Left lobe of liver (tissue), 2 donors: Measurements from ENCODE around the gene FAM174B. TPM values are rescaled to one million over a fixed set of nuclear protein-coding genes. Genes with fewer than 3 reads are reported as not detected.

Source experiments
- ATAC-seq: fragments of 200-7000 bp; cut with Tn5 transposase; one replicate; pipeline ENCODE4 v1.9.1; 2020; ENCODE audit warnings: mild to moderate bottlenecking, moderate library complexity
- DNase-seq: peaks from one replicate; pipeline ENCODE4 v3.0.0-alpha.2; 2020; ENCODE audit warnings: low spot score
- total RNA-seq: library from RNA; stranded (reverse); gene quantifications from one replicate; pipeline ENCODE4 v1.2.1, GENCODE V29; 2021
- donor health status: DM: no; HTN: no; CAD: no; lungs with moderate emphysema.
- donor health status: DM: no; HTN: yes; CAD: no.

The FAM174B gene
- total RNA-seq, result 4.3 TPM

- ATAC-seq (peak; percentile 78), DNase-seq (no peak)
Measured at GRCh38 chr15:92655178-92655995, at the start of gene FAM174B. TSS of gene FAM174B (minus strand) at chr15:92655775.

GRCh38 chr15:92696096-92696495 is 40.5 kb upstream of the FAM174B start:
- no peak for ATAC-seq
- no peak for DNase-seq

- ATAC-seq (peak; percentile 57), DNase-seq (no peak)
Measured at GRCh38 chr15:92693691-92694331, 38.2 kb upstream of the FAM174B start.

DNA sequence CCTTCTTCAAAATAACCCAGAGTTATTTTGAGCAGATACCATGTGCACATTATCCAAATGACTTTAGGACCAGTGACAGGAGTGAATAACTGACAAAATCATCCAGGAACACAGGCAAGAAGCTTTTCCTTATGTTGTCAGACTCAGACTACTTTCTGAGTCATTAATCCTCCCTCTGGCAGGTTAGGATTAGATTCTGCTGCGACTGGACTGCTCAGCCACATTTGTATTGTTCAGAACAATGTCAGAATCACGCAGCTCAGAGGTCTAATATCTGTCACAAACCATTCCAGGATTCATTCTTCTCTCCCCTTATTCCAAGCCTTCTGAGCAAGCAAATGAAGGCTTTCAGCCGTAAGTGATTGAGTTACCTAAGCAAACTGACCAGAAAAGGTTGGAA is 34.8 kb upstream of the FAM174B start:
- no peak for DNase-seq
- ATAC-seq, result no peak

DNA sequence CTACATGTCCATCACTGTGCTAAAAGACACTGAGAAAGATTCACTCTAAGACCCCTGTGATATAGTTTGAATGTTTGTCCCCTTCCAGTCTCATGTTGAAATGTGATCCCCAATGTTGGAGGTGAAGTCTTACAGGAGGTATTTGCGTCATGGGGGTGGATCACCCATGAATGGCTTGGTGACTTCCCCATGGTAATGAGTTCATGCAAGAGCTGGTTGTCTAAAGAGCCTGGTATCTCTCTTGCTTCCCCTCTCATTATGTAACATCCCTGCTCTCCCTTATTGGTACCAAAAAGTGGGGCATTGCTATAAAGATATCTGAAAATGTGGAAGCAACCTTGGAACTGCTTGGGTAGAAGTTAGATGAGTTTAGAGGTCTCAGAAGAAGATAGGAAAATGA is 32.2 kb upstream of the FAM174B start:
- ATAC-seq (no peak), DNase-seq (no peak)

GRCh38 chr15:92687195-92687602 is 31.6 kb upstream of the FAM174B start:
- DNase-seq, result no peak
- no peak for ATAC-seq

GRCh38 chr15:92683511-92683834 is 27.9 kb upstream of the FAM174B start:
- peak; percentile 62 for DNase-seq
- peak; percentile 99 for ATAC-seq

DNA sequence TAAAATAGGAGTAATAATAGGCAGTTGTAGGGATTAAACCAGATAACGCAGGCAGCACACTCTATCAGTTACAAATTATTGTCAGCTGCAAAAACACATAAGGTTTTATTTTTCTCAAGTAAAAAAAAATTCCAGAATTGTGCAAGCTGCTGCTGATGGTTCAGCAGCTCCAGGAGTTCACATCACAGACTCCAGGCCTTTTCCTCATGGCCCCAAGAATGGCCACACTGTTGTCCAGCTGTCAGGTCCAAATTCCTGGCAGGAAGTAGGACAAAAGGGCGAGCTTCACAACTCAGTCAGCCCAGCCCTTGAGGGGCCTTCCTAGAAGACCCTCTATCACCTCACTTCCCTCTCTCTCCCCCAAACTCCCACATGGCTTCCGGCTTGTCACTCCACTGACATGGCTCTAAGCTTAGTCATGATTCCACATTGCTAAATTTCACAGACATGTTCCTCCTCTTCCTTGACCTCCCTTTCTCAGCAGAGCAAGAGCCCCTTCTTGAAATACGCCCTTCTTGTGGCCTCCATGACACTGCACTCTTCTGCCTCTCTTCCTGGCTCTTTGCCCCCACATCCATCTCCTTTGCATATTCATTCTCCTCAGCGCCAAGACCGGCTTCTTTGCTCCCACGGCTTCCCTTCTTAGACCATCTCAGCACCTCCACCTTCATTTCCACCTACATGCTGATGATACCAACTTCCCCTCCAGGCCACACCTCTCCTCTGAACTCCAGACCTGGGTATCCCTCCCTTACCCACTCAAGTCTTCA is 27.4 kb upstream of the FAM174B start:
- ATAC-seq (no peak), DNase-seq (no peak)

- DNase-seq (no peak), ATAC-seq (peak; percentile 34)
Measured at GRCh38 chr15:92681141-92681631, 25.6 kb upstream of the FAM174B start.

- DNase-seq (no peak), ATAC-seq (peak; percentile 12)
Measured at GRCh38 chr15:92677999-92678398, 22.4 kb upstream of the FAM174B start.

DNA sequence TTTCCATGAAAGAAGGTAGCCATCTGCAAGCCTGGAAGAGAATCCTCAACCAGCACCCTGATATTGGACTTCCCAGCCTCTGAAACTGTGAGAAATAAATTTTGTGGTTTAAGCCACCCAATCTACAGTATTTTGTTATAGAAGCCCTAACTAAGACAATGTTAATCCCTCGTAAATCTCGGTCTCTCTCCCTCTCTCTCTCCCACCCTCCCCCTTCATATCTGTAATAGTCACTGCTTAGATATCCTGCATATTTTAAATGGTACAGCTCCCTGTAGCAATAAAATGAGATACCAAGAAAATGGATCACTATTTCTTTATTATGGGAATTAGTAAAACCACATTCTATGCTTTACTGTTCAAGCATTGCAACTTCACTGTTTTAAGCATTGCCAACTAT is 21.0 kb upstream of the FAM174B start:
- no peak for ATAC-seq
- no peak for DNase-seq

DNA sequence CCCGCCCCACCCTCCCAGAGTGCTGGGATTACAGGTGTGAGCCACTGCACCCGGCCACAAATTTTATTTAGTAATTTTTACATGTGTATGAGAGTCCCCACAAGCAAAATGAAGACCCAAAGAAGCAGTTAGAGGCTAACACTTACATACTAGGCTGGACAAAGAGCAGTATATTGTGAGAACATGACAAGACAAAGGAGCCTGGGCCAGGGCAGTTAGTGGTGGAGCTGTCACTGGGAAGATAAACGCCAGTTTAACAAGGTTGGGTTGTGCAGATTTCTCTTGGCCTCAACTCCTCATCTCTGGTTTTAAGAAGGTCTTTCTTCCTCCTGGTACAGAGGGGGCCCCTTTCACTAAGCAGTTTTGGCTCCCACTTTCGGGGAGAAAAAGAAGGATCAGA is 19.9 kb upstream of the FAM174B start:
- ATAC-seq, result no peak
- no peak for DNase-seq

DNA sequence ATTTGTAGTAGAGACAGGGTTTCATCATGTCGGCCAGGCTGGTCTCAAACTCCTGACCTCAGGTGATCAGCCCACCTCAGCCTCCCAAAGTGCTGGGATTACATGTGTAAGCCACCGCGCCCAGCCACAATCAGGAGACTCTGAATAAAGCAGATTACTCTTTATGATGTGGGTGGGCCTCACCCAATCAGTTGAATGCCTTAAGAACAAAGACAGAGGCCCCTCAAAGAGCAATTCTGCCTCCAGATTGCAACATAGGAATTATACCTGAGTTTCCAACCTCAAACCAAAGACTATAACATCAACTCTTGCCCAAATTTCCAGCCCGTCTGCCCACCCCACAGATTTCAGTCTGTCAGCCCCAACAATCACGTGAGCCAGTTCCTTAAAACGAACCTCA is 18.8 kb upstream of the FAM174B start:
- no peak for ATAC-seq

DNA sequence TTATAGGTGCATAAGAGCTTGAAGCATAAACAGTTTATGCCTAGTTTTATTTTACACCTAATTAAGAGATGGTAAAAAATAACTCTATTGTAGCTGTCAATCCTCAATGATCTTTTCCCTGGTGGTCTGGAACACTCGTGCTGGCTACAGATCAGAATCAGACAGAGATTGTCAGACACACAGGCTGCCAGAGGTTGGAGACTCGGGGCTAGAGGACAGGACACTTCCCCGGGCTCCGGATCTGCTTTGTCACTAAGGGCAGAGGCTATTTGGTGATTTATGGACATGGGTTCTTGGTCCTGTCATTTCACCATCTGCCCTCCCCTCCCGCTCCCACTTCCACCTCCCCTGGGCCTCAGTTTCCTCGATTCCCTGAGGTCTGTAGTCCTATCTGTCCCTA is 16.5 kb upstream of the FAM174B start:
- ATAC-seq, result no peak

More for the DNA sequence above, 18.8 kb upstream of the FAM174B start:
- DNase-seq, result no peak

GRCh38 chr15:92671406-92671805 is 15.8 kb upstream of the FAM174B start:
- DNase-seq, result no peak
- no peak for ATAC-seq

More for the DNA sequence above, 16.5 kb upstream of the FAM174B start:
- no peak for DNase-seq

DNA sequence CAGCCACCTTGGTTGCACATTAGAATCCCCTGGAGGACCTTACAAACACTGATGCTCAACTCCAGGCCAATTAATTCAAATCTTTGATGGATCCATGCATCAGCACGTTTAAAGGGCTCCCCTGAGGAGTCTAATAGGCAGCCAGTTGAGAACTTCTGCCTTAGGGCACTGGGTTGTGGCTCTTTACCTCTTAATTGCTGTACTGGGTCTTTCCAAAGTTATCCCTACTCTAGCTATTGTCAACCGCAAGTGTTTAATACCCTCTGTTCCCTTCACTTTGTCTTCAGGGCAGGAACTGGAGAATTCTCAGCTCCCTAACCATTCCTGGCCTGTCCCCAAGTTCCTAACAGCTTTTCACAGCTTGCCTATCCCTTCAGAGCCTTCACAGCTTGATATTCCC is 15.0 kb upstream of the FAM174B start:
- ATAC-seq (no peak), DNase-seq (no peak)

GRCh38 chr15:92669432-92669831 is 13.9 kb upstream of the FAM174B start:
- DNase-seq (no peak), ATAC-seq (no peak)

GRCh38 chr15:92668620-92669019 is 13.0 kb upstream of the FAM174B start:
- ATAC-seq (no peak), DNase-seq (no peak)

DNA sequence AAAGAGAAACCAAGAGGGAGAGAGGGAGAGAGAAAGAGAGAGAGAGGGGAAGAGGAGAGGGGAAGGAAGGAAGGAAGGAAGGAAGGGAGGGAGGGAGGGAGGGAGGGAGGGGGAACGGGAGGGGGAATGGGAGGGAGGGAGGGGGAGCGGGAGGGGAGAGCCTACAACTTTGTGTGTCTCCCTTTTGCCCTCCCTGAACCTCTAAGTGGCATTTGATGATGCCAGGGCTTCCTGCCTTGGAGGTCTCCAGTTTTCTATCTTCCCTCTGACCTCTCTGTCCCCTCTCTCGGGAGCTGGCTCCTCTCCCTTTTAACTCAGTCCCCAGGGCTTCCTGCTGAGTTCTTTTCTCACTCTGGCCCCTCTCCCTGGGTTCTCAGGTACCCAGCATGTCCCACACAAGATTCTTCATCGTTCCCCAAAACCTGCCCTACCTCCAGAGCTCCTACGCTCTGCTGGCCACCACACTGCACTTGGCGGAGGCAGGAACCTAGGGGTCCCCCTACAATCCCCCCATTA is 12.5 kb upstream of the FAM174B start:
- DNase-seq (no peak), ATAC-seq (no peak)

DNA sequence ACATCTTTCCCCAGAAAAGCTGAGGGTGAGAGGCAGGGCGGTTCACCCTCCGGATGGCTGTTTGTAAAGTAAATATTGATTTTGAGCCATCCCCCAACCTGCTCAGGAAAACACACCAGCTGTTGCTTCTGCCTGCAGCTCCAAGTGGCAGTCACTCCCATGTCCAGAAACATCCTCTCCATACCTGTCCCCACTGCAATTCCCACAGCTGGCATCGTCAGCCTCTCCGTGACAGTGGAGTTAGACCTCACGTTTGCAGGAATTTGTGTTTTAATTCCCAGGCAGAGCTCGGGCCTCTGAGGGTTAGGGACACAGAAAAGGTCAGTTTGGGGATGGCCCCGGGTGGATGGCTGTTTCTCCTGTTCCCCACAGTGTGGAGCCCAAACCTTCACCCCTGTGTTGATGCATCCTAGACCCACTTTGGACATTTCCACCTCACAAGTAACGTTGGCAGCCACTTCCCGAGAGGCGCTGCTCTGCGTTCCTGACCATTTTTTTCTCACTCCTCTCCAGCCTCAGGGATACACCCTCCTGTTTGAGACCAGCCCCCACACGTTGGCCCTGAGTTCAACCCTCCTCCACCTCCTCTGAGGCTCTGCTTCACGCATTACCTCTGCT is 11.8 kb upstream of the FAM174B start:
- peak; percentile 53 for DNase-seq
- peak; percentile 79 for ATAC-seq

- DNase-seq (peak; percentile 62), ATAC-seq (peak; percentile 75)
Measured at GRCh38 chr15:92666780-92667179, 11.2 kb upstream of the FAM174B start.
